NCI-H345 (cell line): ENCODE data around the gene FAM168A.
"Not testable (repeated sequence)": the region's sequence is repeated elsewhere in the genome, so short reads cannot be mapped to it uniquely, and the experiment has no call there.

ENCODE experiments used
- DNase-seq: peaks from one replicate; lab custom pipeline; 2025; lab: John Stamatoyannopoulos, UW

Gene FAM168A

GRCh38 chr11:73467505-73467904 is 130.4 kb downstream of the FAM168A start:
- DNase-seq, result no peak

GRCh38 chr11:73466643-73467042 is 131.3 kb downstream of the FAM168A start:
- no peak for DNase-seq

DNA sequence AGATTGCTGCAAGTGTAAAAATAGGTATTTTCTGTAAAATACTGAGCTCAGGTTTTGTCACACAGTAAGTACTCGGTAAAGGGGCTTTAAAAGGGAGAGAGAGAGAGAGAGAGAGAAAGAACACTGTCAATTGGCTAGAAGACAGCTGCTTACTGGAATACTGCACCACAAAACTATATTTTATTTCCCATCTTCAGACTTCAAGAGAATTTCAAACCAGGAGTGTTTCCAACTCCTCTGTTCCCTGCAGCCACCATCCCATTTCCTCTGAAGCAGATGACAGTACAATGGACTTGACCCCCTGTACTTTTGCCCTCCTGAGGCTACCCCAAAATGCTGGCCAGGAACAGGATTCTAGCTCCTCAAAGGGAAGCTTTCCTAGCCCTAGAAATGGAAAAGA is 132.0 kb downstream of the FAM168A start:
- no peak for DNase-seq

- no peak for DNase-seq
Measured at GRCh38 chr11:73465023-73465675, 132.8 kb downstream of the FAM168A start.

DNA sequence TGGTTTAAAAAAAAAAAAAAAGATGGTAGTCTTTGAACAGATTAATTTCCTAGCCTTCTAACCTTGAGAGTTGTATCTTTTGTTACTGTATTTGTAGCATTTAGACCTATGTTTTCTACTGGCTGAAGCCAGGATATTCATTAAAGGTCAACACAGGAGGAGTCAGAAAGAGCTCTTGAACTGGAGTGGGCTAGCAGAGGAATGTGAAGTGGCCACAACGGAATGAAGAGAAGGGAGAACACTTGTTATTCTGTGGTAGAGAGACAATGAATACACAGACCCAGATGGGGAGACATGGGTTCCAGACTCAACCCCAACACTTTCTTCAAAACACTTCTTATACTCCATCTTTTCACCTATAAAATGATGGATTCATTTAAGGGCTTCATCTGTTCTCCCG is 133.6 kb downstream of the FAM168A start:
- DNase-seq, result no peak

DNA sequence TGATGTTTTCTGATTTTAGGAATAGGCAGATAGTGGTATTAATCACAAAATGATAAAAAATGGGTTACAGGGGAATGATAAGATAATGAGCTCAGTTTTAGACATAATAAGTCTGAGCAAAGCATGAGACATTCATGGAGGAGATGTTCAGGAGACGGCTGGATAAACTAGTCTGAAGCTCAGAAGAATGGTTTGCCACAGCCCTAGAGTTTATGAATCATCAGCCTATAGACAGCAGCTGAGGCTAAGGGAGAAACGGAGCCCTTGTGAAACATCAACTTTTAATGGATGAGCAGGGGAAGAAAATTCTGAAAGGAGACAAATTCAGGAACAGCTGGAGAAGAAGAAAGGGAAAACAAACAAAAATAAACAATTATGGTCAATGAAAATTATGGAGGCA is 134.6 kb downstream of the FAM168A start:
- DNase-seq, result no peak

GRCh38 chr11:73461964-73462363 is 135.9 kb downstream of the FAM168A start:
- DNase-seq, result no peak

- no peak for DNase-seq
Measured at GRCh38 chr11:73461335-73461840, 136.5 kb downstream of the FAM168A start.

DNA sequence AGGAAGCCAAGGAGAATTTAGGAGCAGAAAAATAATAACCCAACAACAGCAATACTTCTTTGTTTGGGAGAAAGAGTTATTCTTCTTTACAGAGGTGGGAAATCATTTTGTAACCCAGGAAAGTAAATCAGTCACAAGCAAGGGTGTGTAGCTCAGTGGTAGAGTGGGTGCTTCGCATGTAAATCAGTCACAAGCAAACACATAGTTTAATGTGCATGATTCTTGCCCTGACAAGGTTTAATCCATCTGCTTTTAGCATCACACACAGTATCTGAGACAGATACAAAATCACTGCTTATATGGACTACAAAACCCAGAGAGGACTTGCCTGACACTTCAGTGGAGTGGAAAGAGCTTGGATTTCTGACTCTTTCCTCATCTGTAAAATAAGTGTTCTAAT is 139.7 kb downstream of the FAM168A start:
- no peak for DNase-seq

GRCh38 chr11:73454987-73455386 is 142.9 kb downstream of the FAM168A start:
- no peak for DNase-seq

- no peak for DNase-seq
Measured at GRCh38 chr11:73453562-73453961, 144.3 kb downstream of the FAM168A start.

- no peak for DNase-seq
Measured at GRCh38 chr11:73452726-73453125, 145.2 kb downstream of the FAM168A start.

- DNase-seq, result no peak
Measured at GRCh38 chr11:73451896-73452295, 146.0 kb downstream of the FAM168A start.

DNA sequence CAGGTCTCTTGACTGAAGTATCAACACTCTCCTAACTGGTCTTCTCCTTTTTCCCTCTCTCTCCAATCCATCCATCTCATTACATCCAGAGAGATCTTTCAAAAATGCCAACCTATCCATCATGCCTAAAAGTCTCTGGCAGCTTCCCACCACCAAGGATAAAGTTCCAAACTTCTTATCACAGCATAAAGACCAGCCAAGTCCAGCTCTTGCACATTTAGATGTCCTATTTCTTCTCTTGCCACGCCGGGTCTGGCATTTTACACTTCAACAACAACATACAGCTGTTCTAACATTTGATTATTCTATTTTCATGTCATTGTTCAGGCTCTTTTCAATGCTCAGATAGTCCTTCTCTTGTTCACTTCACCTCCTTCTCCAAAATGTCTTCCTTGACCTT is 151.1 kb downstream of the FAM168A start:
- DNase-seq, result no peak

DNA sequence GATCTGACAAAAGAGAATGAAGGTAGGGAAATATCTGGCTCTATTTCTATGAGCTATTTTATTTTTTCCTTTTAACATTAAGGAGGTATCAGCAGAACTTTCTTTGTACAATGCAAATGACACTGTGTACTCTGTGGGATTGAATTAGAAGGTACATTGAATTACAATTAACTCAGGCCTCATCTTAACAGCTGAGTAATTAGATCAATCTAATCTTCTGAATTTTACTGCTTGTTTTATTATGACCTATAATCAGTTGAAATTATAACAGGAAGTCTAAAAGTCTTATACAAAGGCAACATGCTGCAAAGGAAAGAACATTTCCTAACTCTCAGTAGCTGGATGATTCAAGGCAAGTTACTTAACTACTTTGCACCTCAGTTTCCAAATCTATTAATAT is 151.9 kb downstream of the FAM168A start:
- DNase-seq, result no peak

GRCh38 chr11:73439002-73439843 is 158.7 kb downstream of the FAM168A start:
- DNase-seq, result no peak

DNA sequence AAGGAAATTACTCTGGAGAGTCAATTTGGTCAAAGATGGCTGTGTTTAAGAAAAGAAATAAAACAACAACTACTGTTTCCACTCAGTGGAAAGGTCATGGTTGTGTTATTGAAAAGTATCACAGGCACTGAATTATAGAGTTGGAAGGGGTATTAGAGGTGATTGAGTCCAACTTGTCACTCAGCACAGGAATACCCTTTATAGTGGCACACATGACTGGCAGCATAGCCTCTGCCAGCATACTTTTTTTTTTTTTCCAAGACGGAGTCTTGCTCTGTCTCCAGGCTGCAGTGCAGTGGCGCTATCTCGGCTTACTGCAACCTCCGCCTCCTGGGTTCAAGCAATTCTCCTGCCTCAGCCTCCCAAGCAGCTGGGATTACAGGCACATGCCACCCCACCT is 161.1 kb downstream of the FAM168A start:
- DNase-seq, result not testable (repeated sequence)

DNA sequence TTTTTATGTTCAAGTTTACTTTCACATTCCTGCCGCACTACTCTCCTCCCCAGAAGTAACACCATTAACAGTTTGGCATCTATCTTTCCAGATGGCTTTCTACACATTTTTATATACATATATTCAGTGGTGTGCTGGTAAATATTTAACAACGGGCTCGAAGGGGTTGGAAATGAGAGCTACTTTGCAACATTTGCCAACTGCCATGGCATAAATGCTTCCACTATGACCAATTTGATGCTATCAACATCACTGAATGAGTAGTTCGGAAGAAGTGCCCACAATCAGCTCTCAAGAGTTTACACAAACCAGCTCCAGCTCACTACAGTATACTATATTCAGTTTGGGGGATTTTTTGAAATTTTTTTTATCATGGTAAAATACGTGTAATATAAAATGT is 166.5 kb downstream of the FAM168A start:
- no peak for DNase-seq

DNA sequence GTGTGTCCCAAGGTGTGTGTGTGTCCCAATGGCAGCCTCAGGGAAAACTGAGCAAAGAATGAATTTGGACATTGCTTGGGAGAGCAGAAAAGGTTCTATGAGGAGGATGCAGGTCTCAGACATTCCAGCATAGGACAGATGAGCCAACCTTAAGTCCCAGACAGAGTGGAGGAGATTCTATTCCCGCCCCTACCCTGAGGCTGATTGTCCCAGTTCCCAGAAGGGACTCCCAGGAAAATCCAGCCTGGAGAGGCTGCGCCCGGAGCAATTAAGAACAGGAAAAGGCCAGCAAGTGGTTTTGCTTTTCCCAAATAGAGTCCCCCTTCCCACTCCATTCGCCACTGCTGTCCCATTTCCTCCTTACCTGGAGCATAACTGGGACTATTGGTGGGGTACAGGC is 167.6 kb downstream of the FAM168A start:
- DNase-seq, result no peak

GRCh38 chr11:73429121-73429750 is 168.7 kb downstream of the FAM168A start:
- DNase-seq, result no peak

DNA sequence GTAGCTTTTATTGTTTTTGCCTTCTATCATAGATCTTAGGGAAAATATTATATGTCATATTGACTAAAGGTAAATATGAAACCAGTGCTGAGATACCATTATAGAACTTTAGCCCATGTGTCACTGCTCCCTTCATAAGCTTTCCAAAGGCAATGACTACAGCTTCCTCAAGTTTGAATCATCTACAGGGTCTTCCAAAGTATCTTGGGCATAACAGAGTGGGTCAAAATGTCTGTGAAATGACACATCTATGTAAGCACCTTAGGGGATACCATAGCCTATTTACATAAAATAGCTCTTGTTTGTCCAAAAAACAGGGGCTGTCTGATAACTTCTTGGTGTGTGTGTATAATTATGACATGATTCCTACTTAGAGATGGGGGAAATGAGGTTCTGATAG is 169.2 kb downstream of the FAM168A start:
- DNase-seq, result no peak

DNA sequence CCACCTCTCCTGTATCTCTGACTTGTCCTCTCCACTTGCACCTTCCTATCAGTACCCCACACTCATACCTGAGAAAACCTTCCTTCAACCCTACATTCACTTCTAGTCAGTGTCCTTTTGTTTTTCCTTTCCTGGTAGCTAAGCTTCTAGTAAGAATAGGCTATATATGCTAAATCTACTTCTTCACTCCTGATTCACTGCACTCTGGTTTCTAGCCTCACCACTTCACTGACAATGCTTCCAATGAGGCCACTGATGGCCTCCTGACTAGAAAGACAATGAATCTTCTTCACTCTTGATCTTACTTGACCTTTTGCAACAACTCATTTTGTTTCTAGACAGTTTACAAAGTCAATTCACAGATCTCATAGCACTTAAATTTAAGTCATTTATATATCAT is 169.7 kb downstream of the FAM168A start:
- DNase-seq, result no peak
